Measurements from ENCODE around the gene SPDYE6. TPM values are rescaled to one million over a fixed set of nuclear protein-coding genes. Genes with fewer than 3 reads are reported as not detected.
"Not testable (repeated sequence)": the region's sequence is repeated elsewhere in the genome, so short reads cannot be mapped to it uniquely, and the experiment has no call there.

Gene SPDYE6, protein sequence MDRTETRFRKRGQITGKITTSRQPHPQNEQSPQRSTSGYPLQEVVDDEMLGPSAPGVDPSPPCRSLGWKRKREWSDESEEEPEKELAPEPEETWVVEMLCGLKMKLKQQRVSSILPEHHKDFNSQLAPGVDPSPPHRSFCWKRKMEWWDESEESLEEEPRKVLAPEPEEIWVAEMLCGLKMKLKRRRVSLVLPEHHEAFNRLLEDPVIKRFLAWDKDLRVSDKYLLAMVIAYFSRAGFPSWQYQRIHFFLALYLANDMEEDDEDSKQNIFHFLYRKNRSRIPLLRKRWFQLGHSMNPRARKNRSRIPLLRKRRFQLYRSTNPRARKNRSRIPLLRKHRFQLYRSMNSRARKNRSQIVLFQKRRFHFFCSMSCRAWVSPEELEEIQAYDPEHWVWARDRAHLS
- not detected for total RNA-seq
- polyA plus RNA-seq: under 1 TPM in 1 of 2 donors, not detected in 1; 0.15 TPM
- long read RNA-seq, donor 1, partial matches to known transcripts: 0 of 1 reads
- long read RNA-seq, donor 1, other reads (novel, unspliced or antisense): 1 of 1 reads
- long read RNA-seq, donor 2: 0 reads
- long read RNA-seq, donor 3, partial matches to known transcripts: 0 of 3 reads
- long read RNA-seq, donor 3, other reads (novel, unspliced or antisense): 3 of 3 reads

DNA sequence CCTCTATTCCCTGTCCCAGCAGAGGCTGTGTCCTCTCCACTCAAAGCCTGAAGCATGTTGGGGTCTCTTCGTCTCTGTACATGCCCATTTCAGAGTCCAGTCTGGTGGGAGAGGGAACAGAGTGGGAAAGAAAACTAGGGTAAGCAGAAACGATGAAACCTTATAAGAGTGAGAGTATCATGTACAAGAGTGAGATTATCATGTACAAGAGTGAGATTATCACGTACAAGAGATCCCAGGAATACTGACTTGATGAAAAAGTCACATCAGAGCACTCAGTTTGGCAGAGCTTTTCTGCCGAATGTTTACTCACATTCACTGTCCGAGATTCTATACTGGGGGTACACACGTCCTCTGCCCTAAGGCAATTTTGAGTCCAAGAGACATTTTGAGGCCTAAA lies at the start of gene SPDYE6:
SPDYE6 (minus strand) TSS at position 101 of the 400 bp plus-strand sequence. CDS start 421 bp downstream, outside the sequence.
- no CpG with 5 or more reads among the region's 6 CpGs for WGBS, 4 donors

DNA sequence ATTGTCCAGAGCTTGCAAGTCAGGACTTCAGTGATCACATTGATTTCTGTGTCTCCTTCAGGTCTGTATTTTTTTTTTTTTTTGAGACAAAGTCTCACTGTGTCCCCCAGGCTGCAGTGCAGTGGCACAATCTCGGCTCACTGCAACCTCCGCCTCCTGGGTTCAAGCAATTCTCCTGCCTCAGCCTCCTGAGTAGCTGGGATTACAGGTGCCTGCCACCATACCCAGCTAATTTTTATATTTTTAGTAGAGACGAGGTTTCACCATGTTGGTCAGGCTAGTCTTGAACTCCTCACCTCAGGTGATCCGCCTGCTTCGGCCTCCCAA lies 48.6 kb upstream of the SPDYE6 start:
- intact Hi-C loops (cut with DNase I): loop anchor here in 1 of 10 donors (10.0 kb wide), 1 partner anchor 50 kb away; no protein-coding TSS in a partner anchor
- H3K9me3 ChIP-seq, H3K27me3 ChIP-seq, H3K4me3 ChIP-seq, H3K27ac ChIP-seq, ATAC-seq, DNase-seq: not testable (repeated sequence)
- H3K36me3 ChIP-seq: peaks cover 0 to 100% (median 100%) of the 10 kb centered on the region in 9 donors
- TF ChIP-seq, protein P1, sequence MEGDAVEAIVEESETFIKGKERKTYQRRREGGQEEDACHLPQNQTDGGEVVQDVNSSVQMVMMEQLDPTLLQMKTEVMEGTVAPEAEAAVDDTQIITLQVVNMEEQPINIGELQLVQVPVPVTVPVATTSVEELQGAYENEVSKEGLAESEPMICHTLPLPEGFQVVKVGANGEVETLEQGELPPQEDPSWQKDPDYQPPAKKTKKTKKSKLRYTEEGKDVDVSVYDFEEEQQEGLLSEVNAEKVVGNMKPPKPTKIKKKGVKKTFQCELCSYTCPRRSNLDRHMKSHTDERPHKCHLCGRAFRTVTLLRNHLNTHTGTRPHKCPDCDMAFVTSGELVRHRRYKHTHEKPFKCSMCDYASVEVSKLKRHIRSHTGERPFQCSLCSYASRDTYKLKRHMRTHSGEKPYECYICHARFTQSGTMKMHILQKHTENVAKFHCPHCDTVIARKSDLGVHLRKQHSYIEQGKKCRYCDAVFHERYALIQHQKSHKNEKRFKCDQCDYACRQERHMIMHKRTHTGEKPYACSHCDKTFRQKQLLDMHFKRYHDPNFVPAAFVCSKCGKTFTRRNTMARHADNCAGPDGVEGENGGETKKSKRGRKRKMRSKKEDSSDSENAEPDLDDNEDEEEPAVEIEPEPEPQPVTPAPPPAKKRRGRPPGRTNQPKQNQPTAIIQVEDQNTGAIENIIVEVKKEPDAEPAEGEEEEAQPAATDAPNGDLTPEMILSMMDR (IDR thresholded peaks at IDR 0.05): peak in 1 of 12 donors; percentile 13
- peaks cover 0 to 11% (median 0%) of the 10 kb centered on the region in 12 donors for H3K4me1 ChIP-seq
- WGBS, 4 donors: 89 to 97% (median 95%) methylated on average over 5 of the region's 5 CpGs

More for the DNA sequence above, at the start of gene SPDYE6:
- H3K9me3 ChIP-seq; H3K27me3 ChIP-seq; H3K4me3 ChIP-seq; intact Hi-C loops (cut with DNase I); H3K27ac ChIP-seq; ATAC-seq; DNase-seq; H3K4me1 ChIP-seq; H3K36me3 ChIP-seq: not testable (repeated sequence)

DNA sequence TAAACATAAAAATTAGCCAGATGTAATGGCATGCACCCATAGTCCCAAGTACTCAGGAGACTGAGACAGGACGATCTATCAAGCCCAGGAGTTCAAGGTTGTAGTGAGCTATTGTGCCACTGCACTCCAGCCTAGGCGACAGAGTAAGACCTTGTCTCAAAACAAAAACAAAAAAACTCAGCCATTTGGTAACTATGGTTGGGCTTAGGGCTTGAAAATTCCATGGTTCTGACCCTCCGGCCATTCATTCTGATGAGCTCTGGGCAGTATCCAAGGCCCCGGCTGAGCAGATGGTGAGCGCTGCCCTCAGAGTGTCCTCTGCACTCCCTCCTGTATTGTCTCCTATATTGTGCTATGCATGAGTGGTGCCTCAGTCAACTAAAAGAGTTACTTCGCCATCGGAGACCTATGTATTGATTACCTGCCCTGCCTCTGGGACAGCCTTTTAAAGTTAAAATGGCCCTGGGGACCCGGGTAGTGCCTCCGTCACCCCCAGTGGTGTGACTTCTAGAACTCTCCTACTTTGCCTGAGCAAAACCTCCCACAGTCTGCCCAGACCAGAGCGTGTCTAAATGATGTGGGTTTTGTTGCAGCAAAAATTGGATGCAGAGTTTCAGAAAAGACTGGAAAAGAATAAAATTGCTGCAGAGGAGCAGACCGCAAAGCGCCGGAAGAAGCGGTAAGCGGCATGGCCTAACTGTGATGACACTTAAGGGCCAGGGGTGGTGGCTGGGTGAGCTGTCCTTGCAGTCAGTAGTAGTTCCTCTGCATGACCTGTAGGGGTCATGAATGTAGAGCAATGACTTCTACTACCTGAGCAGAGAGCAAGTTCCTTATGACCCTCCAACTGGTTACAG lies 48.0 kb upstream of the SPDYE6 start:
- peaks cover 0 to 11% (median 0%) of the 10 kb centered on the region in 12 donors for H3K4me1 ChIP-seq
- no peak overlapping the region for H3K4me3 ChIP-seq
- ATAC-seq (peak in 3 of 4 donors; percentile 84 to 90 (median 88)), DNase-seq (no peak)
- peaks cover 0 to 100% (median 100%) of the 10 kb centered on the region in 9 donors for H3K36me3 ChIP-seq
- no peak overlapping the region for H3K27ac ChIP-seq
- H3K27me3 ChIP-seq: no peaks in the 10 kb centered on the region
- TF ChIP-seq POLR2A (IDR thresholded peaks at IDR 0.05): no peak
- TF ChIP-seq, protein P1 (IDR thresholded peaks at IDR 0.05): peak; percentile 48 to 69 (median 58)
- intact Hi-C loops (cut with DNase I): loop anchor here in 1 of 10 donors (10.0 kb wide), 1 partner anchor 51 kb away; no protein-coding TSS in a partner anchor
- H3K9me3 ChIP-seq: no peaks in the 10 kb centered on the region
- 72 to 75% (median 74%) methylated on average over 15 of the region's 15 CpGs for WGBS, 4 donors

DNA sequence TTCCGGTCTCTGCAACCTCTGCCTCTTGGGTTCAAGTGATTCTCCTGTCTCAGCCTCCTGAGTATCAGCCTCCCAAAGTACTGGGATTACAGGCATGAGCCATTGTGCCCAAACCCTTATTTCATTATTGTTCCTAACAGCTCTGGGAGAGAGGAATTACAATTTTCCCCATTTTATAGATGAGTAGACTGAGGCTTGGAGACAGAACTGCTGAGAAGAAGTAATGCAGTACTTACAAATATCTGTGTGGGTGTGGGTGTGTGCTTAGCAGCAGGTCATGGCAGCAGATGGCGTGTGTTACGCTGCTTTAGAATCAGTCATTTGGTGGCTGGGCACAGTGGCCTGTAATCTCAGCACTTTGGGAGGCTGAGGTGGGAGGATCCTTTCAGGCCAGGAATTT lies 47.3 kb upstream of the SPDYE6 start:
- DNase-seq (no peak), ATAC-seq (no peak)
- Histone ChIP-seq H3K27ac (no peak overlapping the region), H3K27me3 (no peaks in the 10 kb centered on the region), H3K4me1 (peaks cover 0 to 11% (median 0%) of the 10 kb centered on the region in 12 donors), H3K9me3 (no peaks in the 10 kb centered on the region), H3K4me3 (no peak overlapping the region), H3K36me3 (peaks cover 0 to 100% (median 100%) of the 10 kb centered on the region in 9 donors)
- 91 to 100% (median 97%) methylated on average over 3 of the region's 3 CpGs for WGBS, 4 donors
- intact Hi-C loops (cut with DNase I): loop anchor here in 1 of 10 donors (10.0 kb wide), 1 partner anchor 51 kb away; no protein-coding TSS in a partner anchor
- TF ChIP-seq, protein P1 (IDR thresholded peaks at IDR 0.05): no peak
- TF ChIP-seq POLR2A (IDR thresholded peaks at IDR 0.05): no peak

Data from heart left ventricle (tissue), 16 donors.